WTC11 (cell line): ENCODE measurements around the gene AVL9. TPM values are rescaled to one million over a fixed set of nuclear protein-coding genes. Genes with fewer than 3 reads are reported as not detected.

ENCODE experiments used
- ATAC-seq: fragments of 200-7000 bp; cut with Tn5 transposase; 2 replicates; pipeline ENCODE4 v1.10.0; 2021; ENCODE audit warnings: mild to moderate bottlenecking, moderate library complexity
- CTCF ChIA-PET: fragments of 300-600 bp; sonication (Branson Sonifier 250); formaldehyde crosslinking; loops from one replicate; lab custom pipeline; 2021; ENCODE audit warnings: antibody characterized with exemption; lab: Charles Lee
- POLR2A ChIA-PET: fragments of 350-600 bp; sonication (Branson Sonifier 250); formaldehyde crosslinking; loops from one replicate; lab custom pipeline; 2021; ENCODE audit warnings: antibody characterized with exemption; lab: Charles Lee
- DNase-seq: peaks from one replicate; pipeline ENCODE4 v3.0.0; 2021; ENCODE audit warnings: low spot score
- H3K27ac Mint-ChIP-seq: 2 replicates; pipeline ENCODE4 v1.8.0; 2021; ENCODE audit warnings: mixed read lengths
- H3K27me3 Mint-ChIP-seq: 2 replicates; pipeline ENCODE4 v1.8.0; 2021; ENCODE audit warnings: low read depth, mild to moderate bottlenecking, moderate library complexity, mixed read lengths
- H3K36me3 Mint-ChIP-seq: 2 replicates; pipeline ENCODE4 v1.8.0; 2021; ENCODE audit warnings: mixed read lengths
- H3K4me1 Mint-ChIP-seq: 2 replicates; pipeline ENCODE4 v1.8.0; 2022; ENCODE audit warnings: mixed read lengths
- H3K4me3 Mint-ChIP-seq: 2 replicates; pipeline ENCODE4 v1.8.0; 2021; ENCODE audit warnings: mild to moderate bottlenecking, moderate library complexity, mixed read lengths
- H3K9me3 Mint-ChIP-seq: 2 replicates; pipeline ENCODE4 v1.8.0; 2021; ENCODE audit warnings: mixed read lengths
- AFF4 ChIP-seq: sonication (generic); formaldehyde crosslinking; IDR thresholded peaks from 2 replicates; pipeline ENCODE4 v1.8.1; 2023; ENCODE audit warnings: mild to moderate bottlenecking, missing genetic modification reagents, borderline replicate concordance
- ATF1 ChIP-seq: sonication (generic); formaldehyde crosslinking; IDR thresholded peaks from 2 replicates; pipeline ENCODE4 v1.8.1; 2023; ENCODE audit warnings: mild to moderate bottlenecking, moderate library complexity, missing genetic modification reagents
- ATF6 ChIP-seq: sonication (generic); formaldehyde crosslinking; IDR thresholded peaks from 2 replicates; pipeline ENCODE4 v1.8.1; 2023; ENCODE audit warnings: mild to moderate bottlenecking, missing genetic modification reagents
- CBFB ChIP-seq: sonication (generic); formaldehyde crosslinking; IDR thresholded peaks from 2 replicates; pipeline ENCODE4 v1.8.1; 2022; ENCODE audit warnings: mild to moderate bottlenecking, low read depth, missing genetic modification reagents
- CDX4 ChIP-seq: fragments of 250-450 bp; sonication (Bioruptor Pico); IDR thresholded peaks from 2 replicates; pipeline ENCODE4 v1.9.0; 2021; ENCODE audit warnings: moderate library complexity, mild to moderate bottlenecking, inconsistent platforms, borderline replicate concordance
- E2F4 ChIP-seq: sonication (generic); formaldehyde crosslinking; IDR thresholded peaks from 2 replicates; pipeline ENCODE4 v1.8.1; 2022; ENCODE audit warnings: low read depth, mild to moderate bottlenecking, moderate library complexity, missing genetic modification reagents, borderline replicate concordance
- EMX1 ChIP-seq: fragments of 250-450 bp; sonication (Bioruptor Pico); IDR thresholded peaks from 2 replicates; pipeline ENCODE4 v1.8.0; 2021; ENCODE audit warnings: mild to moderate bottlenecking
- ERG ChIP-seq: fragments of 250-450 bp; sonication (Bioruptor Pico); IDR thresholded peaks from 2 replicates; pipeline ENCODE4 v1.8.0; 2021; ENCODE audit warnings: mild to moderate bottlenecking
- GABPB1 ChIP-seq: sonication (generic); formaldehyde crosslinking; IDR thresholded peaks from 2 replicates; pipeline ENCODE4 v1.8.1; 2023; ENCODE audit warnings: mild to moderate bottlenecking, missing genetic modification reagents
- NFATC4 ChIP-seq: fragments of 250-450 bp; sonication (Bioruptor Pico); IDR thresholded peaks from 2 replicates; pipeline ENCODE4 v1.9.0; 2021; ENCODE audit warnings: mild to moderate bottlenecking
- NFE2L1 ChIP-seq: sonication (generic); formaldehyde crosslinking; IDR thresholded peaks from 2 replicates; pipeline ENCODE4 v1.8.1; 2023; ENCODE audit warnings: missing genetic modification reagents
- RELA ChIP-seq: sonication (generic); formaldehyde crosslinking; IDR thresholded peaks from 2 replicates; pipeline ENCODE4 v1.8.1; 2022; ENCODE audit warnings: missing genetic modification reagents, mild to moderate bottlenecking, borderline replicate concordance
- SOX15 ChIP-seq: fragments of 250-450 bp; sonication (Bioruptor Pico); IDR thresholded peaks from 2 replicates; pipeline ENCODE4 v1.9.0; 2021; ENCODE audit warnings: mild to moderate bottlenecking
- SP1 ChIP-seq: sonication (generic); formaldehyde crosslinking; conservative IDR thresholded peaks from 2 replicates; pipeline ENCODE4 v1.8.1; 2022; ENCODE audit warnings: missing genetic modification reagents
- TP53 ChIP-seq: sonication (generic); formaldehyde crosslinking; IDR thresholded peaks from 2 replicates; pipeline ENCODE4 v1.8.1; 2023; ENCODE audit warnings: mild to moderate bottlenecking, missing genetic modification reagents
- ZBTB43 ChIP-seq: sonication (generic); formaldehyde crosslinking; IDR thresholded peaks from 2 replicates; pipeline ENCODE4 v1.8.1; 2023; ENCODE audit warnings: mild to moderate bottlenecking, missing genetic modification reagents
- ZMAT4 ChIP-seq: fragments of 250-450 bp; sonication (Bioruptor Pico); IDR thresholded peaks from 2 replicates; pipeline ENCODE4 v1.9.0; 2021; ENCODE audit warnings: mild to moderate bottlenecking
- ZNF121 ChIP-seq: sonication (generic); formaldehyde crosslinking; IDR thresholded peaks from 2 replicates; pipeline ENCODE4 v1.8.0; 2023; ENCODE audit warnings: missing genetic modification reagents
- ZNF263 ChIP-seq: sonication (generic); formaldehyde crosslinking; IDR thresholded peaks from 2 replicates; pipeline ENCODE4 v1.8.1; 2022; ENCODE audit warnings: low read depth, mild to moderate bottlenecking, moderate library complexity, missing genetic modification reagents
- ZNF317 ChIP-seq: sonication (generic); formaldehyde crosslinking; IDR thresholded peaks from 2 replicates; pipeline ENCODE4 v1.8.1; 2023; ENCODE audit warnings: low read depth, mild to moderate bottlenecking, moderate library complexity, missing genetic modification reagents, borderline replicate concordance
- ZNF423 ChIP-seq: fragments of 250-450 bp; sonication (Bioruptor Pico); IDR thresholded peaks from 2 replicates; pipeline ENCODE4 v2.1.2; 2022; ENCODE audit warnings: mild to moderate bottlenecking, moderate library complexity
- ZNF425 ChIP-seq: fragments of 250-450 bp; sonication (Bioruptor Pico); conservative IDR thresholded peaks from 2 replicates; pipeline ENCODE4 v1.9.0; 2021; ENCODE audit warnings: mild to moderate bottlenecking
- total RNA-seq: library from RNA; stranded (reverse); gene quantifications from 3 replicates; pipeline ENCODE4 v1.2.3, GENCODE V29; 2021

Gene AVL9
- total RNA-seq, 1 experiment from 2014 or later: 55.6 TPM

- TF ChIP-seq ATF6: no peak
- no peak for TF ChIP-seq AFF4 (CRISPR knock-in tag)
- TF ChIP-seq SP1 (CRISPR knock-in tag): no peak
- TF ChIP-seq ZNF121 (CRISPR knock-in tag): no peak
- TF ChIP-seq ZNF317 (CRISPR knock-in tag): no peak
- no peak for TF ChIP-seq RELA (CRISPR knock-in tag)
These were observed 23.3 kb downstream of the AVL9 start (continued) for GRCh38 chr7:32518534-32519140.

GRCh38 chr7:32519763-32520162, 24.5 kb downstream of the AVL9 start:
- peaks cover 83% of the 10 kb centered on the region for H3K36me3 Mint-ChIP-seq
- POLR2A ChIA-PET: no interaction called here
- peaks cover 4% of the 10 kb centered on the region for H3K27me3 Mint-ChIP-seq
- peaks cover 10% of the 10 kb centered on the region for H3K4me1 Mint-ChIP-seq
- CTCF ChIA-PET: no interaction called here
- H3K4me3 Mint-ChIP-seq: no peak overlapping the region
- peaks cover 71% of the 10 kb centered on the region for H3K9me3 Mint-ChIP-seq
- no peak for ATAC-seq
- H3K27ac Mint-ChIP-seq: no peak overlapping the region
- DNase-seq: no peak
- TF ChIP-seq ATF1 (CRISPR knock-in tag) (no peak), ZMAT4 (no peak), TP53 (CRISPR knock-in tag) (no peak), ZNF263 (no peak), CDX4 (CRISPR knock-in tag) (no peak), SP1 (CRISPR knock-in tag) (no peak), ERG (CRISPR knock-in tag) (no peak), ZNF423 (no peak), EMX1 (no peak), GABPB1 (no peak), SOX15 (no peak), NFATC4 (no peak), CBFB (CRISPR knock-in tag) (no peak), ZNF425 (no peak), NFE2L1 (CRISPR knock-in tag) (no peak), E2F4 (CRISPR knock-in tag) (no peak), ZBTB43 (no peak)
